GM12891 (cell line): ENCODE measurements around the gene MEIOSIN.

Source experiments
- DNase-seq: peaks from one replicate; pipeline ENCODE4 v3.0.0; 2011; ENCODE audit warnings: low spot score; ENCODE audit not compliant: insufficient read length
- FAIRE-seq: peaks from 2 replicates; lab custom pipeline; 2011; peaks lifted over from hg19 to GRCh38; lab: Jason Lieb, UNC
- PAX5 ChIP-seq: IDR thresholded peaks from 2 replicates; pipeline ENCODE4 v1.6.1; 2011; ENCODE audit warnings: low read length, moderate library complexity, mild to moderate bottlenecking; ENCODE audit not compliant: insufficient read depth, severe bottlenecking
- POLR2A ChIP-seq: IDR thresholded peaks from 2 replicates; pipeline ENCODE4 v1.6.1; 2011; ENCODE audit warnings: low read depth, low read length, control low read depth
- POLR2AphosphoS5 ChIP-seq: IDR thresholded peaks from 2 replicates; pipeline ENCODE4 v1.6.1; 2011; ENCODE audit warnings: low read depth, low read length, control low read depth
- POU2F2 ChIP-seq: IDR thresholded peaks from 2 replicates; pipeline ENCODE4 v1.6.1; 2011; ENCODE audit warnings: low read depth, mild to moderate bottlenecking, control low read depth, low read length, moderate library complexity
- SPI1 ChIP-seq: IDR thresholded peaks from 2 replicates; pipeline ENCODE4 v1.6.1; 2011; ENCODE audit warnings: low read depth, low read length, control low read depth
- TAF1 ChIP-seq: IDR thresholded peaks from 2 replicates; pipeline ENCODE4 v1.6.1; 2011; ENCODE audit warnings: low read depth, low read length, control low read depth

Gene MEIOSIN

GRCh38 chr19:45752639-45753038, 19.4 kb downstream of the MEIOSIN start:
- FAIRE-seq (no peak), DNase-seq (no peak)
- TF ChIP-seq POLR2AphosphoS5, result no peak
- no peak for TF ChIP-seq SPI1
- TF ChIP-seq PAX5, result no peak
- TF ChIP-seq POU2F2, result no peak
- TF ChIP-seq TAF1, result no peak
- no peak for TF ChIP-seq POLR2A

- no peak for FAIRE-seq
- DNase-seq, result no peak
- TF ChIP-seq POU2F2, result no peak
- no peak for TF ChIP-seq SPI1
These were observed 20.3 kb downstream of the MEIOSIN start for GRCh38 chr19:45753548-45753947.

GRCh38 chr19:45754323-45754722, 21.1 kb downstream of the MEIOSIN start:
- FAIRE-seq (no peak), DNase-seq (no peak)
- TF ChIP-seq SPI1, result no peak
- no peak for TF ChIP-seq POU2F2
- TF ChIP-seq TAF1, result no peak
- no peak for TF ChIP-seq POLR2AphosphoS5
- no peak for TF ChIP-seq PAX5
- TF ChIP-seq POLR2A, result no peak

GRCh38 chr19:45757695-45758094, 24.5 kb downstream of the MEIOSIN start:
- FAIRE-seq, result no peak
- no peak for TF ChIP-seq TAF1
- TF ChIP-seq POLR2AphosphoS5, result no peak
- no peak for TF ChIP-seq SPI1
- TF ChIP-seq POLR2A, result no peak
- no peak for TF ChIP-seq PAX5
- no peak for TF ChIP-seq POU2F2
- no peak for DNase-seq

GRCh38 chr19:45758921-45759320, 25.7 kb downstream of the MEIOSIN start:
- TF ChIP-seq POLR2A, result no peak
- no peak for TF ChIP-seq TAF1
- TF ChIP-seq PAX5, result no peak
- TF ChIP-seq SPI1, result no peak
- DNase-seq (no peak), FAIRE-seq (no peak)

GRCh38 chr19:45761714-45762113, 28.5 kb downstream of the MEIOSIN start:
- FAIRE-seq (no peak), DNase-seq (no peak)
- no peak for TF ChIP-seq POU2F2
- no peak for TF ChIP-seq TAF1
- TF ChIP-seq POLR2AphosphoS5, result no peak
- no peak for TF ChIP-seq SPI1
- no peak for TF ChIP-seq PAX5
- no peak for TF ChIP-seq POLR2A

- DNase-seq (no peak), FAIRE-seq (no peak)
- TF ChIP-seq TAF1, result no peak
- no peak for TF ChIP-seq POU2F2
- no peak for TF ChIP-seq POLR2AphosphoS5
- no peak for TF ChIP-seq SPI1
- TF ChIP-seq POLR2A, result no peak
- TF ChIP-seq PAX5, result no peak
These were observed 29.8 kb downstream of the MEIOSIN start for GRCh38 chr19:45762870-45763631.

GRCh38 chr19:45763691-45764294, 30.6 kb downstream of the MEIOSIN start:
- no peak for DNase-seq
- no peak for TF ChIP-seq SPI1
- TF ChIP-seq POLR2A, result no peak
- TF ChIP-seq TAF1, result no peak
- TF ChIP-seq PAX5, result no peak
- TF ChIP-seq POLR2AphosphoS5, result no peak
- no peak for TF ChIP-seq POU2F2
- FAIRE-seq, result no peak

GRCh38 chr19:45764475-45764874, 31.2 kb downstream of the MEIOSIN start:
- no peak for TF ChIP-seq POLR2AphosphoS5
- TF ChIP-seq SPI1, result no peak
- no peak for TF ChIP-seq TAF1
- no peak for TF ChIP-seq PAX5
- TF ChIP-seq POU2F2, result no peak
- no peak for TF ChIP-seq POLR2A
- FAIRE-seq (no peak), DNase-seq (no peak)
